CD8-positive, alpha-beta memory T cell (primary cell): ENCODE data around the gene SAMD3. TPM values are rescaled to one million over a fixed set of nuclear protein-coding genes. Genes with fewer than 3 reads are reported as not detected.
"Not testable (repeated sequence)": the region's sequence is repeated elsewhere in the genome, so short reads cannot be mapped to it uniquely, and the experiment has no call there.

ENCODE experiments used
- CTCF ChIA-PET: fragments of 350-600 bp; sonication (Branson Sonifier 250); formaldehyde crosslinking; loops from one replicate; lab custom pipeline; 2021; ENCODE audit warnings: antibody characterized with exemption; lab: Charles Lee
- POLR2A ChIA-PET: fragments of 350-600 bp; sonication (Branson Sonifier 250); formaldehyde crosslinking; loops from one replicate; lab custom pipeline; 2021; ENCODE audit warnings: antibody characterized with exemption; lab: Charles Lee
- DNase-seq, 5 donors: peaks; one replicate each; pipeline versions ENCODE4 v3.0.0 to v3.0.0-alpha.2; 2020 to 2022; ENCODE audit warnings: mixed read lengths in 1 of 5
- H3K27ac ChIP-seq: one replicate; pipeline ENCODE4 v1.7.0; 2013; ENCODE audit warnings: low read depth, mild to moderate bottlenecking, low read length, moderate library complexity
- H3K27me3 ChIP-seq: 2 replicates; pipeline ENCODE4 v1.7.0; 2013; ENCODE audit warnings: low read length, mild to moderate bottlenecking; ENCODE audit not compliant: insufficient read depth, poor library complexity, severe bottlenecking
- H3K36me3 ChIP-seq: 2 replicates; pipeline ENCODE4 v1.7.0; 2013; ENCODE audit warnings: mild to moderate bottlenecking, low read length, moderate library complexity; ENCODE audit not compliant: insufficient read depth
- H3K4me1 ChIP-seq: 2 replicates; pipeline ENCODE4 v1.7.0; 2013; ENCODE audit warnings: mild to moderate bottlenecking, low read length, moderate library complexity; ENCODE audit not compliant: insufficient read depth
- H3K4me3 ChIP-seq: 2 replicates; pipeline ENCODE4 v1.7.0; 2013; ENCODE audit warnings: mild to moderate bottlenecking, low read length
- H3K9me3 ChIP-seq: 2 replicates; pipeline ENCODE4 v1.7.0; 2013; ENCODE audit warnings: mild to moderate bottlenecking, low read length
- H3K27ac Mint-ChIP-seq, 8 donors: one replicate each; pipeline ENCODE4 v1.8.0; 2020 to 2021; ENCODE audit warnings: mixed read lengths in 8 of 8, mild to moderate bottlenecking in 6 of 8, inconsistent platforms in 3 of 8, moderate library complexity in 3 of 8
- H3K27me3 Mint-ChIP-seq, 2 donors: one replicate each; pipeline ENCODE4 v1.8.0; 2020 to 2021; ENCODE audit warnings: mixed read lengths in 2 of 2, mild to moderate bottlenecking in 1 of 2, moderate library complexity in 1 of 2
- H3K36me3 Mint-ChIP-seq, 3 donors: one replicate each; pipeline ENCODE4 v1.8.0; 2020 to 2021; ENCODE audit warnings: mixed read lengths in 3 of 3, inconsistent platforms in 1 of 3, mild to moderate bottlenecking in 1 of 3
- H3K4me1 Mint-ChIP-seq, 3 donors: one replicate each; pipeline ENCODE4 v1.8.0; 2020 to 2021; ENCODE audit warnings: mixed read lengths in 3 of 3, inconsistent platforms in 1 of 3, mild to moderate bottlenecking in 1 of 3
- H3K4me3 Mint-ChIP-seq, 7 donors: one replicate each; pipeline ENCODE4 v1.8.0; 2020 to 2021; ENCODE audit warnings: mixed read lengths in 7 of 7, mild to moderate bottlenecking in 6 of 7, moderate library complexity in 4 of 7, inconsistent platforms in 2 of 7
- H3K9me3 Mint-ChIP-seq, 5 donors: one replicate each; pipeline ENCODE4 v1.8.0; 2020 to 2022; ENCODE audit warnings: mixed read lengths in 5 of 5, mild to moderate bottlenecking in 3 of 5, moderate library complexity in 2 of 5, inconsistent platforms in 1 of 5
- polyA plus RNA-seq: library from polyadenylated mRNA; unstranded; fragments of 300-500 nt; fragmentation: Illumina TruSeq; gene quantifications from one replicate; pipeline ENCODE4 v1.2.3, GENCODE V29; 2021
- total RNA-seq, 2 experiments: library from RNA; stranded (reverse); gene quantifications; one replicate each; pipeline ENCODE4 v1.2.3, GENCODE V29; 2021

The SAMD3 gene, protein sequence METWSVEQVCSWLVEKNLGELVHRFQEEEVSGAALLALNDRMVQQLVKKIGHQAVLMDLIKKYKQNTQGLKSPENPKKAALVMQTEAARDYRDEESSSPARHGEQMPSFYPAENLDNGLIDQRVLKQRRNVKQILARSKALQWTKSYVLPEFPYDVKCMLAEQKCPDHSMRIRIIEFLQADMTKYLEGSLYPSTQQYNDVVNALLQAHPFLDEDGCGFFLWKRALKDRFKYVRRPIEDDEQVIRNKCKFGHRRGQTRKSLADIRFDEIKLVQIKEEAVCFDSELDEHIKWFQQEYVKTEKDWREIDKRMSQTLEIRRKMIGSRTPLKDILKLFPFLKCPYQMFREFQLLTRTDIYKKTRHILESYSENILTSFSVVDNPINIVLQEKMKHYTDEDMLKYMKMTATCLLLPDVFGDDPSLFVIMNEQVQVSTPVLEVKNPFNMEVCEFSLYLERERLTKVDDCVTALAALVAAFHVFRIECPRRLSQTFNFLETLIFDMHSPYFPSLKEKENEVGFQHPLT
- total RNA-seq, result 10 to 100 TPM; 12.5 to 14.5 TPM
- polyA plus RNA-seq, result 220 TPM

DNA sequence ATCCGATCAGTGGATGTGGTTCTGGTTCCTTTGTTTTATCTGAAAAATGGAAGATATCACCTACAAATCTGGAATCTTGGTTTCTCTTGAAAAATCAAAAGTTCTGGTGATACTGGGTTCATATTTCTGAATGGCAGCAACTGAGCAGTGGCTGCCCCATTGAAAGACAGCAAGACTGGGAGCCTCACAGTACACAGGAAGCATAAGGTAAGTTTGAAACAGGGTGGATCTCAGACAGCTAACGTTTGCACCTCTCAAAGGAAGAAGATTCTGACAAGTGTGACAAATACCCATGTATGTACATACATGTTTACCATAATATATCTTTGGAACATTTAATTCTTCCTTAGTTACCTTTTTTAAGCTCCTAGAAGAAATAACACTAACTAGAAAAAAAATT lies at the start of gene SAMD3:
Gene SAMD3, minus strand, starts transcription at position 177 of the 400 bp plus-strand sequence. CDS start 7,678 bp downstream, outside the sequence.
- Mint-ChIP-seq H3K4me3 (peak within 1 kb of the TSS; percentile 90 to 96 (median 95)), H3K4me1 (peaks cover 46 to 68% (median 66%) of the 10 kb centered on the region in 3 donors), H3K9me3 (peaks cover 0 to 3% (median 0%) of the 10 kb centered on the region in 5 donors), H3K27ac (peak within 1 kb of the TSS; percentile 88 to 98 (median 94)), H3K36me3 (peaks cover 0 to 18% (median 6%) of the 10 kb centered on the region in 3 donors), H3K27me3 (no peaks in the 10 kb centered on the region)
- H3K27ac ChIP-seq, result peak within 1 kb of the TSS; percentile 64
- H3K27me3 ChIP-seq, result no peaks in the 10 kb centered on the region
- no peaks in the 10 kb centered on the region for H3K36me3 ChIP-seq
- CTCF ChIA-PET, result interaction anchor here (0.7 to 3.6 kb wide), 24 partner anchors 11 to 201 kb away, joined by 3 to 24 read pairs (median 5); no protein-coding TSS in a partner anchor
- DNase-seq, result peak in 2 of 5 donors; percentile 14 to 41
- POLR2A ChIA-PET, result interaction anchor here (1.5 kb wide), 1 partner anchor 11 kb away, joined by 4 read pairs; no protein-coding TSS in a partner anchor
- peaks cover 26% of the 10 kb centered on the region for H3K4me1 ChIP-seq
- H3K9me3 ChIP-seq, result no peaks in the 10 kb centered on the region
- H3K4me3 ChIP-seq, result peak within 1 kb of the TSS; percentile 60

GRCh38 chr6:130269969-130270635 lies 47.4 kb upstream of the SAMD3 start:
- no peaks in the 10 kb centered on the region for H3K36me3 ChIP-seq
- CTCF ChIA-PET, result interaction anchor here (1.2 kb wide), 1 partner anchor 47 kb away, joined by 4 read pairs; no protein-coding TSS in a partner anchor
- POLR2A ChIA-PET, result no interaction called here

DNA sequence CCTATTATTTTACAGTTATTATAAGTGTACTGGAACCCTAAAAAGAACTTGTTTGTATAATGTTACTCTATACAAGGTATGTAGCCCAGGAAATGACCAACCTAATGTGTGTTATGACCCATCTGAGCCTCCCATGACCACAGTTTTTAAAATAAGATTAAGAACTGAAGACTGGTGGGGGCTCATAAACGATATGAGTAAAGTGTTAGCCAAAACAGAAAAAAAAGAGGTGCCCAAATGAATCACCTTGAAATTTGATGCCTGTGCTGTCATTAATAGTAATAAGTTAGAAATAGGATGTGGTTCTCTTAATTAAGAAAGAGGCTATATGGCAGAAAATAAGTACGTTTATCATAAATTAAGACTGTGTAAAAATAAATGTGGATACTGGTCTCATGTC lies 42.8 kb upstream of the SAMD3 start:
- peaks cover 27 to 48% (median 42%) of the 10 kb centered on the region in 3 donors for H3K4me1 Mint-ChIP-seq
- H3K9me3 Mint-ChIP-seq, POLR2A ChIA-PET: not testable (repeated sequence)

More at GRCh38 chr6:130269969-130270635, 47.4 kb upstream of the SAMD3 start:
- no peak for DNase-seq
- peak overlapping the region in 5 of 8 donors; percentile 3 to 81 (median 13) for H3K27ac Mint-ChIP-seq
- Histone ChIP-seq H3K27ac (no peak overlapping the region), H3K4me1 (no peaks in the 10 kb centered on the region), H3K9me3 (peaks cover 9% of the 10 kb centered on the region), H3K4me3 (no peak overlapping the region), H3K27me3 (no peaks in the 10 kb centered on the region)
- peaks cover 21 to 29% (median 25%) of the 10 kb centered on the region in 5 donors for H3K9me3 Mint-ChIP-seq
- peaks cover 5 to 20% (median 20%) of the 10 kb centered on the region in 3 donors for H3K4me1 Mint-ChIP-seq
- peaks cover 4 to 40% (median 12%) of the 10 kb centered on the region in 3 donors for H3K36me3 Mint-ChIP-seq
- peak overlapping the region in 1 of 7 donors; percentile 29 for H3K4me3 Mint-ChIP-seq
- H3K27me3 Mint-ChIP-seq, result no peaks in the 10 kb centered on the region

GRCh38 chr6:130262008-130262407 lies 39.3 kb upstream of the SAMD3 start:
- H3K27ac Mint-ChIP-seq, result peak overlapping the region; percentile 56 to 99 (median 96)
- Histone ChIP-seq H3K27me3 (no peaks in the 10 kb centered on the region), H3K4me3 (no peak overlapping the region), H3K36me3 (no peaks in the 10 kb centered on the region), H3K27ac (no peak overlapping the region), H3K9me3 (no peaks in the 10 kb centered on the region), H3K4me1 (peaks cover 11% of the 10 kb centered on the region)
- peaks cover 44 to 58% (median 57%) of the 10 kb centered on the region in 3 donors for H3K4me1 Mint-ChIP-seq
- H3K27me3 Mint-ChIP-seq, result no peaks in the 10 kb centered on the region
- ChIA-PET POLR2A (no interaction called here), CTCF (interaction anchor here (1.1 to 1.3 kb wide), 2 partner anchors 39 to 95 kb away, joined by 3 to 4 read pairs; partner anchors contain the start of gene SAMD3)
- H3K36me3 Mint-ChIP-seq, result peaks cover 0 to 5% (median 3%) of the 10 kb centered on the region in 3 donors
- H3K9me3 Mint-ChIP-seq, result peaks cover 0 to 3% (median 0%) of the 10 kb centered on the region in 5 donors
- H3K4me3 Mint-ChIP-seq, result peak overlapping the region; percentile 77 to 91 (median 87)
- no peak for DNase-seq

More for the DNA sequence above, 42.8 kb upstream of the SAMD3 start:
- H3K9me3 ChIP-seq, H3K36me3 Mint-ChIP-seq, H3K27me3 Mint-ChIP-seq, H3K27ac ChIP-seq, H3K4me1 ChIP-seq, H3K27me3 ChIP-seq, CTCF ChIA-PET, H3K27ac Mint-ChIP-seq, H3K4me3 Mint-ChIP-seq, H3K36me3 ChIP-seq, H3K4me3 ChIP-seq, DNase-seq: not testable (repeated sequence)

- H3K9me3 Mint-ChIP-seq, H3K9me3 ChIP-seq, H3K27me3 Mint-ChIP-seq, POLR2A ChIA-PET, H3K4me3 ChIP-seq, H3K27me3 ChIP-seq, DNase-seq, H3K36me3 Mint-ChIP-seq, H3K27ac ChIP-seq, H3K36me3 ChIP-seq: not testable (repeated sequence)
- Mint-ChIP-seq H3K27ac (peak overlapping the region; percentile 83 to 99 (median 96)), H3K4me1 (peaks cover 44 to 58% (median 55%) of the 10 kb centered on the region in 3 donors), H3K4me3 (peak overlapping the region; percentile 77 to 91 (median 87))
- H3K4me1 ChIP-seq, result peaks cover 11% of the 10 kb centered on the region
- CTCF ChIA-PET, result interaction anchor here (1.1 to 1.3 kb wide), 2 partner anchors 38 to 94 kb away, joined by 3 to 4 read pairs; partner anchors contain the start of gene SAMD3
These were observed 38.8 kb upstream of the SAMD3 start for GRCh38 chr6:130261558-130261957.

DNA sequence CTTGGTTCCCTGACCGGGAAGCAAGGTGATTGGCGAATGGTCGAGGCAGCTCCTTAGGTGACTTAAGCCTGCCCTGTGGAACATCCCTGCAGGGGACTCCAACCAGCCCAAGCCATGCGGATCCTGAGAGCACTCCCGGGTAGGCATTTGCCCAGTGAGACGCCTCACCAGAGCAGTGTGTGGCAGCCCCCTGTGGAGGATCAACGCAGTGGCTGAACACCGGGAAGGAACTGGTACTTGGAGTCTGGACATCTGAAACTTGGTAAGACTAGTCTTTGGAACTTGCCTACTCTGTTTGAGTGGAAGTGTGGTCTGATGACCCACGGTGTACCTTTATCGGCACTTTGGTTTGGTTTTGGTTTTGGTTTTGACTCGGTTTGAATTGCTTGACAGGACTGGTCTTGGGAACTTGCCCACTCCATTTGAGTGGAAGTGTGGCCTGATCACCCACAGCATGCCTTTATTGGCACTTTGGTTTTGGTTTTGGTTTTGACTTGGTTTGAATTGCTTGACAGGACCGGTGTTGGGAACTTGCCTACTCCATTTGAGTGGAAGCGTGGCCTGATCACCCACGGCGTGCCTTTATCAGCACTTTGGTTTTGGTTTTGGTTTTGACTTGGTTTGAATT lies 38.0 kb upstream of the SAMD3 start:
- H3K27ac ChIP-seq, result peak overlapping the region; percentile 55
- H3K9me3 ChIP-seq, H3K27me3 ChIP-seq, H3K9me3 Mint-ChIP-seq, H3K36me3 ChIP-seq, H3K27me3 Mint-ChIP-seq, POLR2A ChIA-PET, CTCF ChIA-PET: not testable (repeated sequence)
- Mint-ChIP-seq H3K4me3 (peak overlapping the region; percentile 77 to 94 (median 88)), H3K4me1 (peaks cover 51 to 63% (median 60%) of the 10 kb centered on the region in 3 donors), H3K36me3 (peaks cover 0 to 11% (median 5%) of the 10 kb centered on the region in 3 donors), H3K27ac (peak overlapping the region; percentile 95 to 99 (median 98))
- peak in 4 of 5 donors; percentile 3 to 54 (median 30) for DNase-seq
- peak overlapping the region; percentile 27 for H3K4me3 ChIP-seq
- H3K4me1 ChIP-seq, result peaks cover 11% of the 10 kb centered on the region

DNA sequence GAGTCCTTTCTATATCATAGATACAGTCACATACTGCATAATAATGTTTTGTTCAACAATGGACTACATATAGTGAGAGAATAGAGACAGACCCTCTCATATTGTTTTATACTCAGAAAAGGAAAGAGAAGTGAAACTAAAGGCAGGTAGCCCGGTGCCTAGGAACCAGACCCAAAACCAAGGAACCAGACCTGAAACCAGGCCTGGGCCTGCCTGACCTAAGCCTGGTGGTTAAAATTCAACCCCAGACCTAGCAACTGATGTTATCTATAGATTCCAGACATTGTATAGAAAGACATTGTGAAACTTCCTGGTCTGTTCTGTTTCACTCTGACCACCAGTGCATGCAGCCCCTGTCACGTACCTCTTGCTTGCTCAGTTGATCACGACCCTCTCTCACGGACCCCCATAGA lies 37.3 kb upstream of the SAMD3 start:
- H3K36me3 ChIP-seq, H3K9me3 Mint-ChIP-seq, H3K27me3 ChIP-seq, H3K27me3 Mint-ChIP-seq, CTCF ChIA-PET, POLR2A ChIA-PET, H3K9me3 ChIP-seq: not testable (repeated sequence)
- Mint-ChIP-seq H3K36me3 (peaks cover 0 to 13% (median 5%) of the 10 kb centered on the region in 3 donors), H3K4me3 (peak overlapping the region; percentile 77 to 94 (median 88)), H3K27ac (peak overlapping the region; percentile 95 to 99 (median 98)), H3K4me1 (peaks cover 50 to 66% (median 53%) of the 10 kb centered on the region in 3 donors)
- peak overlapping the region; percentile 55 for H3K27ac ChIP-seq
- peak in 2 of 5 donors; percentile 4 to 35 for DNase-seq
- H3K4me3 ChIP-seq, result peak overlapping the region; percentile 27
- peaks cover 11% of the 10 kb centered on the region for H3K4me1 ChIP-seq
